Vagina (tissue), 2 donors: Measurements from ENCODE around the gene CERK.

ENCODE experiments used
- CTCF ChIP-seq, 3 experiments: fragments of 450-650 bp in 2 of 3; fragments of 200-600 bp in 1 of 3; sonication (generic) in 1 of 3; IDR thresholded peaks; one replicate each; pipeline ENCODE4 v1.5.1; 2017 to 2019; ENCODE audit warnings: antibody characterized with exemption in 3 of 3, mild to moderate bottlenecking in 2 of 3, moderate library complexity in 2 of 3
- POLR2A ChIP-seq, 2 donors: fragments of 450-650 bp; IDR thresholded peaks; one replicate each; pipeline ENCODE4 v1.6.1; 2017; ENCODE audit warnings: antibody characterized with exemption in 2 of 2, mild to moderate bottlenecking in 2 of 2, moderate library complexity in 2 of 2
- POLR2AphosphoS5 ChIP-seq, 2 donors: sonication (generic); formaldehyde crosslinking; IDR thresholded peaks; one replicate each; pipeline ENCODE4 v1.9.0; 2017; ENCODE audit warnings: antibody characterized with exemption in 2 of 2, mild to moderate bottlenecking in 2 of 2, low read depth in 1 of 2; ENCODE audit not compliant: insufficient read depth in 1 of 2

GRCh38 chr22:46687048-46687444, 51.0 kb downstream of the CERK start:
- TF ChIP-seq CTCF (IDR thresholded peaks at IDR 0.05) (no peak), POLR2AphosphoS5 (IDR thresholded peaks at IDR 0.05; ENCODE audit: insufficient read depth in 1 of 2, low read depth in 1 of 2) (no peak), POLR2A (IDR thresholded peaks at IDR 0.05) (no peak)
